Measurements from ENCODE around the gene TUNAR. TPM values are rescaled to one million over a fixed set of nuclear protein-coding genes. Genes with fewer than 3 reads are reported as not detected.

Gene TUNAR
- total RNA-seq, 2 donors from 2014 or later: not detected

- no peak for DNase-seq (ENCODE audit: low spot score)
- no peaks in the 10 kb centered on the region for H3K9me3 ChIP-seq
- H3K27me3 ChIP-seq: peaks cover 0 to 17% of the 10 kb centered on the region in 2 donors
- TF ChIP-seq CTCF (IDR thresholded peaks at IDR 0.05): no peak
- no peaks in the 10 kb centered on the region for H3K36me3 ChIP-seq
- H3K4me1 ChIP-seq: peaks cover 0 to 15% of the 10 kb centered on the region in 2 donors
- H3K27ac ChIP-seq: no peak overlapping the region
- no peak overlapping the region for H3K4me3 ChIP-seq
Observed at GRCh38 chr14:95872777-95873176, 3.9 kb upstream of the TUNAR start.

GRCh38 chr14:95875831-95876760 is 536 bp upstream of the TUNAR start:
- Histone ChIP-seq H3K9me3 (no peaks in the 10 kb centered on the region), H3K4me3 (peak overlapping the region in 1 of 2 donors; percentile 36), H3K4me1 (peaks cover 0 to 15% of the 10 kb centered on the region in 2 donors), H3K36me3 (no peaks in the 10 kb centered on the region), H3K27ac (no peak overlapping the region), H3K27me3 (peaks cover 0 to 17% of the 10 kb centered on the region in 2 donors)
- DNase-seq (ENCODE audit: low spot score): no peak
- TF ChIP-seq CTCF (IDR thresholded peaks at IDR 0.05): no peak

DNA sequence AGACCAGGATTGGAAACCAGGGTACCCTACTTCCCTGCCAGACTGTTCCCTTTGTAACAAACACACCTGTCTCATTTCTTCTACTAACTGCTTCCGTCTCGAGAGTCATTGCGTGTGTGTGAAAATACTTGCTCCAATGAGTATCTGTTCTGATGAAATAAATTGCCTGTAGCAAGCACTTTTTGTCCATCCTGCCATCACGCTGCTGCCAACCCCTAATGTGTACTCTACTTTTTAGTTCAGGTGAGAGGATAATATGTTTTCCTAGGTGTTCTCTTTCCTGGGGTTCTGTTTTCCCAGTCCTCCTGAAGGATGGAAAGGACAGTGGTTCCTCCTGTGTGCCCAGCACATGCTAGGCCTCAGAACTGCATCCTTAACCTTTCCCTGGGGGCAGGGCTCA is 1.0 kb downstream of the TUNAR start:
- no peak for TF ChIP-seq CTCF (IDR thresholded peaks at IDR 0.05)
- DNase-seq (ENCODE audit: low spot score): no peak
- Histone ChIP-seq H3K4me1 (peaks cover 0 to 15% of the 10 kb centered on the region in 2 donors), H3K36me3 (no peaks in the 10 kb centered on the region), H3K27ac (no peak overlapping the region), H3K27me3 (peaks cover 0 to 17% of the 10 kb centered on the region in 2 donors), H3K4me3 (no peak overlapping the region), H3K9me3 (no peaks in the 10 kb centered on the region)

GRCh38 chr14:95884377-95884776 is 7.7 kb downstream of the TUNAR start:
- no peaks in the 10 kb centered on the region for H3K9me3 ChIP-seq
- no peaks in the 10 kb centered on the region for H3K36me3 ChIP-seq
- H3K27ac ChIP-seq: no peak overlapping the region
- H3K27me3 ChIP-seq: no peaks in the 10 kb centered on the region
- no peaks in the 10 kb centered on the region for H3K4me1 ChIP-seq
- no peak overlapping the region for H3K4me3 ChIP-seq
- DNase-seq (ENCODE audit: low spot score): no peak
- no peak for TF ChIP-seq CTCF (IDR thresholded peaks at IDR 0.05)

DNA sequence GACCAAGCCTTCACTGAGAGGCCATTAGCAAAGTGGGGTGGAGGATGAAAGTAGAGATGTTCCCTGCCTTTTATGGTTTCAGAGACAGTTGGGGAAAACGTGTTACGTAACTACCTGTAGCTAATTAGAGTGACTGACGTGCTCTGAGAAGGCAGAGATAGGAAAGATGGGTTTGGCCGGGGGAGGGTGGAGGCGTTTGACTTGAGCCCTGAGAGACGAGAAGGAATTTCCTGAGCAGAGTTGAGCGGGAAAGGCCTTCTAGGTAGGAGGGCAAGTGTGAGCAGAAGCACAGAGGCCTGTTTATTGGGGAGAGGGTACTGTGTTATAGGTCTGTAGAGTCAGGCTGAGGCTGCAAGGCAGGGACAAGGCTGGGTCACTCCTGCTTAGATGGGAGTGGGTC is 8.6 kb downstream of the TUNAR start:
- DNase-seq (ENCODE audit: low spot score): no peak
- TF ChIP-seq CTCF (IDR thresholded peaks at IDR 0.05): no peak
- no peaks in the 10 kb centered on the region for H3K4me1 ChIP-seq
- H3K27ac ChIP-seq: no peak overlapping the region
- H3K36me3 ChIP-seq: no peaks in the 10 kb centered on the region
- H3K9me3 ChIP-seq: no peaks in the 10 kb centered on the region
- H3K27me3 ChIP-seq: no peaks in the 10 kb centered on the region
- H3K4me3 ChIP-seq: no peak overlapping the region

All from right atrium auricular region (tissue), 2 donors.